KMS-11 (cell line): ENCODE measurements around the gene MYO1A.
"Not testable (repeated sequence)": the region's sequence is repeated elsewhere in the genome, so short reads cannot be mapped to it uniquely, and the experiment has no call there.

Experiments used
- H2AFZ ChIP-seq: fragments of 200-600 bp; sonication (generic); 2 replicates; pipeline ENCODE4 v1.6.1; 2016; ENCODE audit warnings: antibody characterized with exemption, mixed run types, low read depth
- H3K27ac ChIP-seq: fragments of 200-600 bp; sonication (generic); 2 replicates; pipeline ENCODE4 v1.6.1; 2016; ENCODE audit warnings: mild to moderate bottlenecking, mixed run types
- H3K27me3 ChIP-seq: fragments of 200-600 bp; sonication (generic); 2 replicates; pipeline ENCODE4 v1.6.1; 2017; ENCODE audit warnings: mild to moderate bottlenecking, low read depth, mixed run types, moderate library complexity; ENCODE audit not compliant: insufficient read depth
- H3K36me3 ChIP-seq: fragments of 200-600 bp; sonication (generic); 2 replicates; pipeline ENCODE4 v1.6.1; 2017; ENCODE audit warnings: mild to moderate bottlenecking, mixed run types; ENCODE audit not compliant: insufficient read depth
- H3K4me1 ChIP-seq: fragments of 200-600 bp; sonication (generic); 2 replicates; pipeline ENCODE4 v1.6.1; 2016; ENCODE audit warnings: mild to moderate bottlenecking, low read depth, mixed run types; ENCODE audit not compliant: poor library complexity, severe bottlenecking
- H3K4me2 ChIP-seq: fragments of 200-600 bp; sonication (generic); 2 replicates; pipeline ENCODE4 v1.7.0; 2016; ENCODE audit warnings: mild to moderate bottlenecking, mixed run types
- H3K4me3 ChIP-seq: fragments of 200-600 bp; sonication (generic); IDR thresholded peaks from 2 replicates; pipeline ENCODE4 v1.6.1; 2017; ENCODE audit warnings: low read depth, low read length, mixed read lengths; ENCODE audit not compliant: insufficient read depth
- H3K79me2 ChIP-seq: fragments of 200-600 bp; sonication (generic); 2 replicates; pipeline ENCODE4 v1.6.1; 2016; ENCODE audit warnings: low read depth, mixed run types; ENCODE audit not compliant: insufficient read depth
- H3K9ac ChIP-seq: fragments of 200-600 bp; sonication (generic); 2 replicates; pipeline ENCODE4 v1.6.1; 2016; ENCODE audit warnings: mild to moderate bottlenecking, mixed run types
- H4K20me1 ChIP-seq: fragments of 200-600 bp; sonication (generic); 2 replicates; pipeline ENCODE4 v1.6.1; 2016; ENCODE audit warnings: mild to moderate bottlenecking, mixed run types; ENCODE audit not compliant: insufficient read depth
- TF ChIP-seq, protein P1 (sequence below): fragments of 200-600 bp; sonication (generic); conservative IDR thresholded peaks from 2 replicates; pipeline ENCODE4 v1.6.1; 2017; ENCODE audit warnings: low read depth, mild to moderate bottlenecking, antibody characterized with exemption, low read length, moderate library complexity, mixed read lengths

MYO1A gene

GRCh38 chr12:57029457-57029856 lies 20.5 kb downstream of the MYO1A start:
- Histone ChIP-seq H3K27ac (no peak overlapping the region), H4K20me1 (no peaks in the 10 kb centered on the region), H2AFZ (no peak overlapping the region)

GRCh38 chr12:57027805-57028153 lies 22.1 kb downstream of the MYO1A start:
- Histone ChIP-seq H4K20me1 (no peaks in the 10 kb centered on the region), H3K4me3 (no peak overlapping the region), H3K36me3 (no peaks in the 10 kb centered on the region), H3K27me3 (peaks cover 6% of the 10 kb centered on the region; the same call in 1 of the 2 replicates), H3K27ac (no peak overlapping the region), H3K9ac (no peak overlapping the region), H3K79me2 (no peaks in the 10 kb centered on the region), H2AFZ (no peak overlapping the region), H3K4me2 (no peak overlapping the region), H3K4me1 (no peaks in the 10 kb centered on the region)
- TF ChIP-seq, protein P1, sequence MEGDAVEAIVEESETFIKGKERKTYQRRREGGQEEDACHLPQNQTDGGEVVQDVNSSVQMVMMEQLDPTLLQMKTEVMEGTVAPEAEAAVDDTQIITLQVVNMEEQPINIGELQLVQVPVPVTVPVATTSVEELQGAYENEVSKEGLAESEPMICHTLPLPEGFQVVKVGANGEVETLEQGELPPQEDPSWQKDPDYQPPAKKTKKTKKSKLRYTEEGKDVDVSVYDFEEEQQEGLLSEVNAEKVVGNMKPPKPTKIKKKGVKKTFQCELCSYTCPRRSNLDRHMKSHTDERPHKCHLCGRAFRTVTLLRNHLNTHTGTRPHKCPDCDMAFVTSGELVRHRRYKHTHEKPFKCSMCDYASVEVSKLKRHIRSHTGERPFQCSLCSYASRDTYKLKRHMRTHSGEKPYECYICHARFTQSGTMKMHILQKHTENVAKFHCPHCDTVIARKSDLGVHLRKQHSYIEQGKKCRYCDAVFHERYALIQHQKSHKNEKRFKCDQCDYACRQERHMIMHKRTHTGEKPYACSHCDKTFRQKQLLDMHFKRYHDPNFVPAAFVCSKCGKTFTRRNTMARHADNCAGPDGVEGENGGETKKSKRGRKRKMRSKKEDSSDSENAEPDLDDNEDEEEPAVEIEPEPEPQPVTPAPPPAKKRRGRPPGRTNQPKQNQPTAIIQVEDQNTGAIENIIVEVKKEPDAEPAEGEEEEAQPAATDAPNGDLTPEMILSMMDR, result no peak

More at GRCh38 chr12:57029457-57029856, 20.5 kb downstream of the MYO1A start:
- Histone ChIP-seq H3K9ac (no peak overlapping the region), H3K36me3 (no peaks in the 10 kb centered on the region), H3K79me2 (no peaks in the 10 kb centered on the region), H3K4me3 (no peak overlapping the region), H3K27me3 (peaks cover 6% of the 10 kb centered on the region; the same call in 1 of the 2 replicates), H3K4me1 (no peaks in the 10 kb centered on the region), H3K4me2 (no peak overlapping the region)
- TF ChIP-seq, protein P1, result no peak

GRCh38 chr12:57027011-57027804 lies 22.7 kb downstream of the MYO1A start:
- H3K27ac ChIP-seq, result no peak overlapping the region
- H4K20me1 ChIP-seq, result no peaks in the 10 kb centered on the region
- H3K9ac ChIP-seq, result no peak overlapping the region
- H2AFZ ChIP-seq, result no peak overlapping the region
- no peak overlapping the region for H3K4me2 ChIP-seq
- H3K36me3 ChIP-seq, result no peaks in the 10 kb centered on the region
- TF ChIP-seq, protein P1, result no peak
- H3K79me2 ChIP-seq, result no peaks in the 10 kb centered on the region
- peaks cover 6% of the 10 kb centered on the region; the same call in 1 of the 2 replicates for H3K27me3 ChIP-seq
- H3K4me3 ChIP-seq, result no peak overlapping the region
- H3K4me1 ChIP-seq, result no peaks in the 10 kb centered on the region

- no peak overlapping the region for H3K9ac ChIP-seq
- no peak overlapping the region for H3K4me2 ChIP-seq
- TF ChIP-seq, protein P1, result no peak
- H4K20me1 ChIP-seq, result no peaks in the 10 kb centered on the region
- no peak overlapping the region for H2AFZ ChIP-seq
- peaks cover 6% of the 10 kb centered on the region; the same call in 1 of the 2 replicates for H3K27me3 ChIP-seq
- no peak overlapping the region for H3K27ac ChIP-seq
- no peak overlapping the region for H3K4me3 ChIP-seq
- H3K36me3 ChIP-seq, result no peaks in the 10 kb centered on the region
- H3K4me1 ChIP-seq, result no peaks in the 10 kb centered on the region
- H3K79me2 ChIP-seq, result no peaks in the 10 kb centered on the region
These were observed 24.7 kb downstream of the MYO1A start for GRCh38 chr12:57025196-57025595.

DNA sequence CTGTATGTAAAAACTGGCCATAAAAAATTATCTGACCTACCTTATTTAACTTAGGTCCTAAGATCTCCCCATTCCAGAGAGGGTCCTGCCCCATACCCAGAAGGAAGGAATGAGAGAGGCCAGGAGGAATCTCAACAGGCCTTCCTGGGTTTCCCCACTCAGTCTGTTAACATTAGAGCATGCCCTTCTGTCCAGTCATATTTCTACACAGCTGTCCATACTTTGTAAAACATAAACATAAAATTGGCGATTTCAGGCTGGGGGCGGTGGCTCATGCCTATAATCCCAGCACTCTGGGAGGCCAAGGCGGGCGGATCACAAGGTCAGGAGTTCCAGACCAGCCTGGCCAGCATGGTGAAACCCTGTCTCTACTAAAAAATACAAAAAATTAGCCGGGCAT lies 27.6 kb downstream of the MYO1A start:
- not testable (repeated sequence) for H3K27ac ChIP-seq, H3K4me3 ChIP-seq, H3K9ac ChIP-seq, H3K27me3 ChIP-seq, H4K20me1 ChIP-seq, H3K4me2 ChIP-seq, H3K79me2 ChIP-seq, H3K36me3 ChIP-seq, H2AFZ ChIP-seq, H3K4me1 ChIP-seq
